Trophoblast cell (in vitro differentiated cells and primary cell): ENCODE results near the gene ULK3.

Experiments used
- DNase-seq, 2 donors: peaks; one replicate each; pipeline ENCODE4 v3.0.0-alpha.2; 2016
- H2AFZ ChIP-seq: 2 replicates; pipeline ENCODE4 v1.6.1; 2013; ENCODE audit warnings: low read length, moderate library complexity, mild to moderate bottlenecking; ENCODE audit not compliant: insufficient read depth, poor library complexity
- H2AK5ac ChIP-seq: 2 replicates; pipeline ENCODE4 v1.6.1; 2013; ENCODE audit warnings: mild to moderate bottlenecking, low read length
- H2BK120ac ChIP-seq: 2 replicates; pipeline ENCODE4 v1.6.1; 2013; ENCODE audit warnings: low read length, mild to moderate bottlenecking, moderate library complexity; ENCODE audit not compliant: insufficient read depth, poor library complexity
- H2BK12ac ChIP-seq: 2 replicates; pipeline ENCODE4 v1.6.1; 2013; ENCODE audit warnings: mild to moderate bottlenecking, low read length, moderate library complexity
- H2BK5ac ChIP-seq: 2 replicates; pipeline ENCODE4 v1.6.1; 2013; ENCODE audit warnings: low read length, low read depth, moderate library complexity, mild to moderate bottlenecking; ENCODE audit not compliant: poor library complexity
- H3K14ac ChIP-seq: 2 replicates; pipeline ENCODE4 v1.6.1; 2013; ENCODE audit warnings: mild to moderate bottlenecking, low read length
- H3K18ac ChIP-seq: 2 replicates; pipeline ENCODE4 v1.6.1; 2013; ENCODE audit warnings: mild to moderate bottlenecking, low read length
- H3K23ac ChIP-seq: 2 replicates; pipeline ENCODE4 v1.6.1; 2013; ENCODE audit warnings: low read length
- H3K27ac ChIP-seq: 2 replicates; pipeline ENCODE4 v1.5.1; 2013; ENCODE audit warnings: low read depth, mild to moderate bottlenecking, inconsistent platforms, low read length, moderate library complexity
- H3K27me3 ChIP-seq: 2 replicates; pipeline ENCODE4 v1.6.1; 2013; ENCODE audit warnings: inconsistent platforms, mild to moderate bottlenecking, low read length, moderate library complexity; ENCODE audit not compliant: insufficient read depth
- H3K36me3 ChIP-seq, 2 experiments: 1 replicate in 1 of 2; 2 replicates in 1 of 2; pipeline ENCODE4 v1.6.1; 2013; ENCODE audit warnings: low read length in 2 of 2, mild to moderate bottlenecking in 2 of 2, moderate library complexity in 1 of 2; ENCODE audit not compliant: insufficient read depth in 2 of 2, control insufficient read depth in 1 of 2
- H3K4ac ChIP-seq: 2 replicates; pipeline ENCODE4 v1.6.1; 2013; ENCODE audit warnings: low read depth, mild to moderate bottlenecking, low read length, moderate library complexity
- H3K4me1 ChIP-seq, 2 experiments: 1 replicate in 1 of 2; 2 replicates in 1 of 2; pipeline ENCODE4 v1.6.1; 2013; ENCODE audit warnings: low read length in 2 of 2, mild to moderate bottlenecking in 2 of 2, moderate library complexity in 1 of 2; ENCODE audit not compliant: insufficient read depth in 2 of 2, control insufficient read depth in 1 of 2
- H3K4me2 ChIP-seq: 2 replicates; pipeline ENCODE4 v1.6.1; 2013; ENCODE audit warnings: inconsistent platforms, mild to moderate bottlenecking, low read length, moderate library complexity
- H3K4me3 ChIP-seq: 2 replicates; pipeline ENCODE4 v1.5.1; 2013; ENCODE audit warnings: mild to moderate bottlenecking, low read depth, low read length, inconsistent platforms
- H3K79me1 ChIP-seq: one replicate; pipeline ENCODE4 v1.6.1; 2013; ENCODE audit warnings: low read length
- H3K79me2 ChIP-seq: 2 replicates; pipeline ENCODE4 v1.6.1; 2013; ENCODE audit warnings: low read length, mild to moderate bottlenecking; ENCODE audit not compliant: control insufficient read depth, insufficient read depth, poor library complexity
- H3K9ac ChIP-seq: 2 replicates; pipeline ENCODE4 v1.6.1; 2013; ENCODE audit warnings: mild to moderate bottlenecking, low read length
- H3K9me3 ChIP-seq: 2 replicates; pipeline ENCODE4 v1.6.1; 2013; ENCODE audit warnings: low read depth, mild to moderate bottlenecking, control low read depth, inconsistent platforms, low read length; ENCODE audit not compliant: insufficient read depth
- H4K12ac ChIP-seq: 2 replicates; pipeline ENCODE4 v1.6.1; 2013; ENCODE audit warnings: low read depth, mild to moderate bottlenecking, low read length, moderate library complexity
- H4K8ac ChIP-seq: 2 replicates; pipeline ENCODE4 v1.6.1; 2013; ENCODE audit warnings: low read depth, mild to moderate bottlenecking, low read length, moderate library complexity
- H4K91ac ChIP-seq: one replicate; pipeline ENCODE4 v1.6.1; 2013; ENCODE audit warnings: low read depth, mild to moderate bottlenecking, low read length, moderate library complexity
- WGBS: extraction: QIAGEN DNeasy Blood & Tissue Kit; methylation state at CpG from one replicate; pipeline ENCODE4 v1.1.7; 2013; ENCODE audit warnings: missing lambda C conversion rate; ENCODE audit not compliant: insufficient read length, insufficient coverage; ENCODE audit errors: extremely low coverage; 5-methylcytosine and 5-hydroxymethylcytosine counted together

Gene ULK3

GRCh38 chr15:74869726-74870407 is 26.9 kb upstream of the ULK3 start:
- Histone ChIP-seq H3K23ac (no peak overlapping the region), H4K12ac (no peak overlapping the region), H3K18ac (peak overlapping the region; percentile 20), H3K36me3 (peaks cover 2 to 5% of the 10 kb centered on the region in 2 experiments), H3K27ac (peak overlapping the region; percentile 62), H3K4me1 (peaks cover 29 to 30% of the 10 kb centered on the region in 2 experiments), H3K4me2 (peak overlapping the region; percentile 6), H3K4me3 (peak overlapping the region; percentile 21), H2BK5ac (peak overlapping the region; percentile 1), H3K27me3 (no peaks in the 10 kb centered on the region), H4K91ac (peak overlapping the region; percentile 65), H2AK5ac (peak overlapping the region; percentile 68), H3K79me2 (peaks cover 7% of the 10 kb centered on the region), H3K9ac (peak overlapping the region; percentile 2), H4K8ac (no peak overlapping the region), H2BK12ac (peak overlapping the region; percentile 92), H3K4ac (peak overlapping the region; percentile 34), H3K79me1 (peaks cover 18% of the 10 kb centered on the region), H3K14ac (peak overlapping the region; percentile 83), H2BK120ac (peak overlapping the region; percentile 13), H3K9me3 (peaks cover 2% of the 10 kb centered on the region), H2AFZ (no peak overlapping the region)
- no CpG with 5 or more reads among the region's 6 CpGs for WGBS
- peak in 1 of 2 donors; percentile 28 for DNase-seq

- Histone ChIP-seq H3K14ac (no peak overlapping the region), H2BK12ac (no peak overlapping the region), H4K12ac (no peak overlapping the region), H3K9ac (no peak overlapping the region), H4K8ac (no peak overlapping the region), H3K79me2 (peaks cover 7% of the 10 kb centered on the region), H3K27me3 (no peaks in the 10 kb centered on the region), H3K4me3 (no peak overlapping the region), H3K18ac (no peak overlapping the region), H4K91ac (no peak overlapping the region), H2BK120ac (no peak overlapping the region), H3K4ac (peak overlapping the region; percentile 49), H3K79me1 (peaks cover 18% of the 10 kb centered on the region), H2AFZ (no peak overlapping the region), H3K4me2 (no peak overlapping the region), H2AK5ac (no peak overlapping the region), H3K23ac (no peak overlapping the region), H3K36me3 (peaks cover 2 to 5% of the 10 kb centered on the region in 2 experiments), H2BK5ac (no peak overlapping the region), H3K9me3 (peaks cover 2% of the 10 kb centered on the region), H3K27ac (peak overlapping the region; percentile 62), H3K4me1 (peaks cover 29 to 33% of the 10 kb centered on the region in 2 experiments)
- DNase-seq = peak; percentile 57 to 77
Measured at GRCh38 chr15:74869372-74869725, 26.4 kb upstream of the ULK3 start.

- no CpG with 5 or more reads among the region's 6 CpGs for WGBS
- Histone ChIP-seq H4K12ac (no peak overlapping the region), H3K4me2 (no peak overlapping the region), H4K8ac (peak overlapping the region; percentile 9), H2AK5ac (no peak overlapping the region), H3K27me3 (no peaks in the 10 kb centered on the region), H3K18ac (no peak overlapping the region), H3K4ac (peak overlapping the region; percentile 57), H2BK120ac (no peak overlapping the region), H3K9ac (no peak overlapping the region), H2BK5ac (no peak overlapping the region), H3K9me3 (peaks cover 2% of the 10 kb centered on the region), H3K36me3 (peaks cover 2 to 7% of the 10 kb centered on the region in 2 experiments), H2AFZ (no peak overlapping the region), H4K91ac (no peak overlapping the region), H3K4me3 (no peak overlapping the region), H3K23ac (no peak overlapping the region), H3K27ac (no peak overlapping the region), H3K79me2 (peaks cover 6% of the 10 kb centered on the region), H2BK12ac (no peak overlapping the region), H3K4me1 (peaks cover 27 to 38% of the 10 kb centered on the region in 2 experiments), H3K79me1 (peaks cover 14% of the 10 kb centered on the region), H3K14ac (no peak overlapping the region)
- peak in 1 of 2 donors; percentile 19 for DNase-seq
Measured at GRCh38 chr15:74868059-74868458, 25.1 kb upstream of the ULK3 start.

- Histone ChIP-seq H2BK120ac (no peak overlapping the region), H4K91ac (no peak overlapping the region), H4K8ac (no peak overlapping the region), H3K4me1 (peaks cover 26 to 37% of the 10 kb centered on the region in 2 experiments), H3K23ac (no peak overlapping the region), H3K18ac (no peak overlapping the region), H2AFZ (no peak overlapping the region), H3K36me3 (peaks cover 2 to 7% of the 10 kb centered on the region in 2 experiments), H3K27me3 (no peaks in the 10 kb centered on the region), H3K9me3 (peaks cover 2% of the 10 kb centered on the region), H2AK5ac (no peak overlapping the region), H2BK5ac (no peak overlapping the region), H3K4me2 (no peak overlapping the region), H3K79me1 (peaks cover 10% of the 10 kb centered on the region), H3K4me3 (no peak overlapping the region), H3K9ac (no peak overlapping the region), H3K27ac (no peak overlapping the region), H2BK12ac (no peak overlapping the region), H4K12ac (no peak overlapping the region), H3K14ac (no peak overlapping the region), H3K4ac (peak overlapping the region; percentile 57), H3K79me2 (peaks cover 3% of the 10 kb centered on the region)
- no CpG with 5 or more reads among the region's 1 CpG for WGBS
- no peak for DNase-seq
Measured at GRCh38 chr15:74867466-74868038, 24.6 kb upstream of the ULK3 start.
